H1 (cell line): ENCODE data around the gene OSBP. TPM values are rescaled to one million over a fixed set of nuclear protein-coding genes. Genes with fewer than 3 reads are reported as not detected.

Source experiments
- CTCF ChIA-PET: fragments of 300-600 bp; sonication (Branson Sonifier 250); formaldehyde crosslinking; loops from one replicate; lab custom pipeline; 2021; ENCODE audit not compliant: partially characterized antibody; lab: Charles Lee
- POLR2A ChIA-PET: fragments of 300-600 bp; sonication (Branson Sonifier 250); formaldehyde crosslinking; loops from one replicate; lab custom pipeline; 2021; ENCODE audit warnings: inconsistent platforms; ENCODE audit not compliant: partially characterized antibody; lab: Charles Lee
- DNase-seq, 2 experiments: peaks; one replicate each; pipeline versions ENCODE4 v3.0.0 to v3.0.0-alpha.2; 2010 to 2022; ENCODE audit warnings: low spot score in 2 of 2, low read depth in 1 of 2, mixed read lengths in 1 of 2
- FAIRE-seq: peaks from 2 replicates; lab custom pipeline; 2011; peaks lifted over from hg19 to GRCh38; lab: Jason Lieb, UNC
- H2AFZ ChIP-seq: 2 replicates; pipeline ENCODE4 v1.8.1; 2012; ENCODE audit warnings: low read length, inconsistent platforms
- H2AK5ac ChIP-seq: 2 replicates; pipeline ENCODE4 v1.6.1; 2013; ENCODE audit warnings: low read depth, low read length
- H2BK120ac ChIP-seq: replicated peaks from 2 replicates; pipeline ENCODE3; 2013; ENCODE audit warnings: low read depth, low read length, inconsistent platforms
- H2BK12ac ChIP-seq: 2 replicates; pipeline ENCODE4 v1.6.1; 2013; ENCODE audit warnings: low read depth, low read length
- H2BK15ac ChIP-seq: 2 replicates; pipeline ENCODE4 v1.6.1; 2013; ENCODE audit warnings: low read length
- H2BK20ac ChIP-seq: 2 replicates; pipeline ENCODE4 v1.6.1; 2013; ENCODE audit warnings: low read length
- H2BK5ac ChIP-seq: 2 replicates; pipeline ENCODE4 v1.6.1; 2013; ENCODE audit warnings: low read depth, low read length
- H3K14ac ChIP-seq: 2 replicates; pipeline ENCODE4 v1.6.1; 2013; ENCODE audit warnings: inconsistent platforms; ENCODE audit not compliant: insufficient read length
- H3K18ac ChIP-seq: 2 replicates; pipeline ENCODE4 v1.6.1; 2013; ENCODE audit warnings: low read length; ENCODE audit errors: extremely low read depth
- H3K23ac ChIP-seq: 2 replicates; pipeline ENCODE4 v1.6.1; 2013; ENCODE audit warnings: inconsistent platforms; ENCODE audit not compliant: insufficient read length
- H3K23me2 ChIP-seq: 2 replicates; pipeline ENCODE4 v1.6.1; 2013; ENCODE audit warnings: low read depth, low read length
- H3K27ac ChIP-seq: 2 replicates; pipeline ENCODE4 v1.6.1; 2011; ENCODE audit warnings: low read depth, low read length, inconsistent platforms
- H3K27me3 ChIP-seq, 4 experiments: replicated peaks in 1 of 4; 1 replicate in 1 of 4; 2 replicates in 3 of 4; pipeline versions ENCODE4 v1.6.1 to v1.8.1; 2011 to 2013; ENCODE audit warnings: low read length in 3 of 4, mild to moderate bottlenecking in 3 of 4, inconsistent platforms in 2 of 4, mixed read lengths in 2 of 4, moderate library complexity in 1 of 4; ENCODE audit not compliant: control insufficient read depth in 3 of 4, insufficient read depth in 3 of 4; ENCODE audit errors: extremely low read depth in 1 of 4
- H3K36me3 ChIP-seq, 4 experiments: 2 replicates each; pipeline versions ENCODE4 v1.6.1 to v1.8.1; 2011 to 2013; ENCODE audit warnings: mild to moderate bottlenecking in 4 of 4, low read length in 3 of 4, moderate library complexity in 2 of 4, control low read depth in 1 of 4, inconsistent platforms in 1 of 4; ENCODE audit not compliant: insufficient read depth in 4 of 4, control insufficient read depth in 2 of 4
- H3K4ac ChIP-seq: replicated peaks from 2 replicates; pipeline ENCODE3; 2013; ENCODE audit warnings: low read length, low read depth, mixed read lengths, inconsistent platforms; ENCODE audit not compliant: insufficient read length
- H3K4me1 ChIP-seq, 4 experiments: replicated peaks in 1 of 4; 1 replicate in 1 of 4; 2 replicates in 3 of 4; pipeline versions ENCODE4 v1.6.1 to v1.8.1; 2011 to 2013; ENCODE audit warnings: low read length in 3 of 4, inconsistent platforms in 2 of 4, mixed read lengths in 1 of 4; ENCODE audit not compliant: insufficient read depth in 4 of 4, control insufficient read depth in 3 of 4
- H3K4me2 ChIP-seq, 2 experiments: 2 replicates each; pipeline versions ENCODE4 v1.6.1 to v1.8.1; 2011 to 2013; ENCODE audit warnings: low read depth in 2 of 2, low read length in 2 of 2, control low read depth in 1 of 2, inconsistent platforms in 1 of 2, mild to moderate bottlenecking in 1 of 2; ENCODE audit not compliant: insufficient read depth in 1 of 2
- H3K4me3 ChIP-seq, 4 experiments: fragments of 200-600, 300-600 bp in 1 of 4; sonication (generic), shearing (Covaris generic), sonication (Bioruptor Twin) in 1 of 4; 2 replicates each; pipeline versions ENCODE4 v1.5.1 to v1.8.1; 2011 to 2016; ENCODE audit warnings: low read length in 4 of 4, low read depth in 3 of 4, control low read depth in 2 of 4, inconsistent platforms in 2 of 4, mild to moderate bottlenecking in 2 of 4, mixed read lengths in 1 of 4, moderate library complexity in 1 of 4; ENCODE audit not compliant: insufficient read depth in 2 of 4; ENCODE audit errors: extremely low read depth in 1 of 4
- H3K56ac ChIP-seq: replicated peaks from 2 replicates; pipeline ENCODE3; 2013; ENCODE audit warnings: low read depth, mild to moderate bottlenecking, mixed read lengths, low read length, inconsistent platforms; ENCODE audit not compliant: insufficient read length
- H3K79me1 ChIP-seq: 2 replicates; pipeline ENCODE4 v1.6.1; 2013; ENCODE audit warnings: low read depth, low read length, control low read depth
- H3K79me2 ChIP-seq, 2 experiments: 2 replicates each; pipeline versions ENCODE4 v1.6.1 to v1.8.1; 2012 to 2013; ENCODE audit warnings: low read length in 2 of 2, mild to moderate bottlenecking in 2 of 2, inconsistent platforms in 1 of 2; ENCODE audit not compliant: insufficient read depth in 2 of 2, control insufficient read depth in 1 of 2
- H3K9ac ChIP-seq, 4 experiments: replicated peaks in 1 of 4; 1 replicate in 1 of 4; 2 replicates in 3 of 4; pipeline versions ENCODE4 v1.6.1 to v1.8.1; 2011 to 2013; ENCODE audit warnings: low read depth in 3 of 4, low read length in 3 of 4, control low read depth in 2 of 4, mild to moderate bottlenecking in 2 of 4, moderate library complexity in 2 of 4, inconsistent platforms in 1 of 4; ENCODE audit errors: extremely low read depth in 1 of 4
- H3K9me3 ChIP-seq, 2 experiments: 2 replicates each; pipeline versions ENCODE4 v1.6.1 to v1.8.1; 2012 to 2013; ENCODE audit warnings: mild to moderate bottlenecking in 2 of 2, moderate library complexity in 2 of 2, control low read depth in 1 of 2, inconsistent platforms in 1 of 2, low read depth in 1 of 2, low read length in 1 of 2, mixed read lengths in 1 of 2; ENCODE audit not compliant: insufficient read depth in 2 of 2
- H4K20me1 ChIP-seq, 2 experiments: replicated peaks in 1 of 2; 2 replicates each; pipeline versions ENCODE3 to v1.8.1; 2011 to 2013; ENCODE audit warnings: inconsistent platforms in 2 of 2, low read length in 2 of 2, mild to moderate bottlenecking in 1 of 2; ENCODE audit not compliant: insufficient read depth in 2 of 2, control insufficient read depth in 1 of 2
- H4K5ac ChIP-seq: 2 replicates; pipeline ENCODE4 v1.6.1; 2013; ENCODE audit warnings: low read length, low read depth, mixed read lengths, inconsistent platforms; ENCODE audit not compliant: insufficient read length
- H4K8ac ChIP-seq: 2 replicates; pipeline ENCODE4 v1.8.0; 2013; ENCODE audit warnings: mild to moderate bottlenecking, moderate library complexity, low read length, inconsistent platforms; ENCODE audit not compliant: insufficient read depth; ENCODE audit errors: extremely low read depth
- H4K91ac ChIP-seq: replicated peaks from 2 replicates; pipeline ENCODE3; 2013; ENCODE audit warnings: low read length, mixed read lengths, inconsistent platforms; ENCODE audit not compliant: insufficient read length
- SRF ChIP-seq: IDR thresholded peaks from 2 replicates; pipeline ENCODE4 v1.6.1; 2011; ENCODE audit warnings: mild to moderate bottlenecking, low read depth, low read length, moderate library complexity
- WGBS, 2 experiments: shearing (Covaris generic) in 1 of 2; methylation state at CpG; one replicate each; pipeline versions ENCODE4 v1.1.6 to v1.1.7; 2013 to 2015; ENCODE audit warnings: low lambda C conversion rate in 2 of 2, mixed read lengths in 2 of 2, inconsistent platforms in 1 of 2, low coverage in 1 of 2, missing lambda C conversion rate in 1 of 2; ENCODE audit not compliant: insufficient replicate concordance in 2 of 2, insufficient coverage in 1 of 2, insufficient read length in 1 of 2; ENCODE audit errors: extremely low coverage in 1 of 2, missing lambda C conversion rate in 1 of 2; 5-methylcytosine and 5-hydroxymethylcytosine counted together
- polyA plus RNA-seq, 7 experiments: library from polyadenylated mRNA; depleted of rRNA in 3 of 7; stranded (reverse) in 5 of 7; unstranded in 2 of 7; fragments of >200 nt in 5 of 7; fragments of 200-250 nt in 2 of 7; gene quantifications; 1 replicate in 5 of 7; 2 replicates in 1 of 7; 4 replicates in 1 of 7; pipeline versions ENCODE4 v1.2.1 to v1.2.3, GENCODE V29; 2011 to 2013; ENCODE audit warnings: missing spikeins in 2 of 7, mixed read lengths in 2 of 7
- total RNA-seq: library from RNA; stranded (reverse); fragmentation: NEBNext Ultra II Directional; extraction: Animal tissue kit (Norgen Biotek cat#: 25700); gene quantifications from 2 replicates; pipeline ENCODE4 v1.2.1, GENCODE V29; 2021

OSBP gene
- total and polyA plus RNA-seq, 2 of the 8 experiments (the other 6 are each of a cell fraction or from before 2014, with no cell fraction given) = 13.2 to 43.1 TPM

DNA sequence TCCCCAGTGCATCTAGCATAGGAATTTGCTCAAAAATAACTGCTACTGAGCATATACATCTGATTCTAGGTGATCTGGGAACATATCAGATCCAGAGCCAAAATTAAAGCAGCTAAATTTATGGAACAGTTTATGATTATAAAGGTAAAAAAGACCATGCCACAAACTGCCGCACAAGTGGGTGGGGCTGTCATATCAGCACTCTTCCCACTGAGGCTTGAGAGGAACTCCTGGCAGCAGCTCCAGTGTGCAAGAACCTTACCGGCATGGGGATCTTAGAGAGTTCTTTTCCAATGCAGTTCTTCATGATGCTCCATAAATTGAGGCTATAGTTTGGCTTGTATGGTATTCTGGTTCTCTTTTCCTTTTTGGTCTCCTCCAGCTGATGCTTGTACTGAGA, 15.3 kb downstream of the OSBP start:
- WGBS, 2 experiments = 100% methylated on average over 2 of the region's 2 CpGs; no CpG with 5 or more reads in 1 of the 2 experiments
- POLR2A ChIA-PET = no interaction called here
- H3K36me3 ChIP-seq = peaks cover 17 to 55% (median 42%) of the 10 kb centered on the region in 4 experiments

More for the DNA sequence above, 15.3 kb downstream of the OSBP start:
- Histone ChIP-seq H4K8ac (no peak overlapping the region), H2BK5ac (no peak overlapping the region), H2BK15ac (no peak overlapping the region), H3K23ac (no peak overlapping the region), H3K4me2 (no peak overlapping the region), H3K4ac (no peak overlapping the region), H4K91ac (no peak overlapping the region), H3K4me1 (no peaks in the 10 kb centered on the region), H2BK20ac (no peak overlapping the region), H2AFZ (no peak overlapping the region), H3K18ac (no peak overlapping the region), H3K23me2 (no peaks in the 10 kb centered on the region), H2AK5ac (no peak overlapping the region), H3K79me1 (no peaks in the 10 kb centered on the region; the same call in 1 of the 2 replicates), H3K14ac (no peak overlapping the region), H4K5ac (no peak overlapping the region), H3K56ac (no peak overlapping the region), H3K27me3 (no peaks in the 10 kb centered on the region), H3K9ac (no peak overlapping the region), H2BK12ac (no peak overlapping the region), H3K9me3 (no peaks in the 10 kb centered on the region), H2BK120ac (no peak overlapping the region), H3K27ac (no peak overlapping the region), H3K79me2 (no peaks in the 10 kb centered on the region; a peak in 1 of 4 replicates), H4K20me1 (peaks cover 2 to 3% of the 10 kb centered on the region in 2 experiments), H3K4me3 (no peak overlapping the region)
- TF ChIP-seq SRF = no peak
- DNase-seq (no peak), FAIRE-seq (no peak)
- CTCF ChIA-PET = no interaction called here
